Parathyroid adenoma (tissue), 2 donors: ENCODE measurements around the gene ELAC1.

ENCODE experiments used
- H2AFZ ChIP-seq: fragments of 300-600 bp; sonication (generic); one replicate; pipeline ENCODE4 v1.7.0; 2017; ENCODE audit warnings: antibody characterized with exemption, mild to moderate bottlenecking
- H3K27ac ChIP-seq: fragments of 300-600 bp; sonication (generic); one replicate; pipeline ENCODE4 v1.7.0; 2017
- H3K27me3 ChIP-seq: fragments of 300-600 bp; sonication (generic); one replicate; pipeline ENCODE4 v1.7.0; 2017; ENCODE audit warnings: low read length; ENCODE audit not compliant: control insufficient read depth, insufficient read depth
- H3K36me3 ChIP-seq: fragments of 300-600 bp; sonication (generic); one replicate; pipeline ENCODE4 v1.7.0; 2017; ENCODE audit warnings: low read length; ENCODE audit not compliant: control insufficient read depth, insufficient read depth
- H3K4me1 ChIP-seq: fragments of 300-600 bp; sonication (generic); one replicate; pipeline ENCODE4 v1.7.0; 2017; ENCODE audit warnings: control low read depth
- H3K4me2 ChIP-seq: fragments of 300-600 bp; sonication (generic); one replicate; pipeline ENCODE4 v1.7.0; 2017; ENCODE audit warnings: low read length
- H3K4me3 ChIP-seq: fragments of 300-600 bp; sonication (generic); one replicate; pipeline ENCODE4 v1.7.0; 2017; ENCODE audit warnings: low read depth, low read length
- H3K79me2 ChIP-seq: fragments of 300-600 bp; sonication (generic); one replicate; pipeline ENCODE4 v1.7.0; 2017; ENCODE audit warnings: control low read depth
- H3K9ac ChIP-seq: fragments of 300-600 bp; sonication (generic); one replicate; pipeline ENCODE4 v1.7.0; 2017; ENCODE audit warnings: mild to moderate bottlenecking
- H3K9me3 ChIP-seq: fragments of 300-600 bp; sonication (generic); one replicate; pipeline ENCODE4 v1.7.0; 2017; ENCODE audit warnings: low read length; ENCODE audit not compliant: control insufficient read depth
- CTCF ChIP-seq: fragments of 300-600 bp; sonication (generic); IDR thresholded peaks from one replicate; pipeline ENCODE4 v1.7.0; 2017; ENCODE audit warnings: antibody characterized with exemption, mild to moderate bottlenecking
- donor health status: primary hyperparathyroidism.

ELAC1 gene

GRCh38 chr18:50928551-50928950 is 39.3 kb upstream of the ELAC1 start:
- H3K9me3 ChIP-seq = no peaks in the 10 kb centered on the region
- no peak for TF ChIP-seq CTCF
- H3K4me2 ChIP-seq = no peak overlapping the region
- no peaks in the 10 kb centered on the region for H3K79me2 ChIP-seq
- no peak overlapping the region for H3K27ac ChIP-seq
- H3K36me3 ChIP-seq = no peaks in the 10 kb centered on the region
- no peaks in the 10 kb centered on the region for H3K27me3 ChIP-seq
- no peak overlapping the region for H3K4me3 ChIP-seq
- no peak overlapping the region for H2AFZ ChIP-seq
- no peak overlapping the region for H3K9ac ChIP-seq
- H3K4me1 ChIP-seq = no peaks in the 10 kb centered on the region

- no peak overlapping the region for H3K27ac ChIP-seq
- H3K4me3 ChIP-seq = no peak overlapping the region
- H3K4me2 ChIP-seq = no peak overlapping the region
- H3K36me3 ChIP-seq = no peaks in the 10 kb centered on the region
- no peaks in the 10 kb centered on the region for H3K9me3 ChIP-seq
- no peaks in the 10 kb centered on the region for H3K4me1 ChIP-seq
- no peaks in the 10 kb centered on the region for H3K27me3 ChIP-seq
- no peaks in the 10 kb centered on the region for H3K79me2 ChIP-seq
- H2AFZ ChIP-seq = no peak overlapping the region
- no peak overlapping the region for H3K9ac ChIP-seq
- TF ChIP-seq CTCF = no peak
Observed at GRCh38 chr18:50933684-50934083, 34.2 kb upstream of the ELAC1 start.

GRCh38 chr18:50934545-50935211 is 33.2 kb upstream of the ELAC1 start:
- Histone ChIP-seq H3K27ac (no peak overlapping the region), H2AFZ (no peak overlapping the region), H3K27me3 (no peaks in the 10 kb centered on the region), H3K4me1 (no peaks in the 10 kb centered on the region), H3K9me3 (no peaks in the 10 kb centered on the region), H3K79me2 (no peaks in the 10 kb centered on the region), H3K36me3 (no peaks in the 10 kb centered on the region), H3K4me2 (no peak overlapping the region), H3K4me3 (no peak overlapping the region), H3K9ac (no peak overlapping the region)
- no peak for TF ChIP-seq CTCF

- H3K4me1 ChIP-seq = no peaks in the 10 kb centered on the region
- H2AFZ ChIP-seq = no peak overlapping the region
- no peak for TF ChIP-seq CTCF
- no peaks in the 10 kb centered on the region for H3K27me3 ChIP-seq
- H3K9ac ChIP-seq = no peak overlapping the region
- no peak overlapping the region for H3K4me3 ChIP-seq
- H3K36me3 ChIP-seq = no peaks in the 10 kb centered on the region
- no peak overlapping the region for H3K27ac ChIP-seq
- H3K79me2 ChIP-seq = no peaks in the 10 kb centered on the region
- H3K4me2 ChIP-seq = no peak overlapping the region
- no peaks in the 10 kb centered on the region for H3K9me3 ChIP-seq
Observed at GRCh38 chr18:50935493-50936191, 32.2 kb upstream of the ELAC1 start.

GRCh38 chr18:50937183-50937582 is 30.7 kb upstream of the ELAC1 start:
- no peak for TF ChIP-seq CTCF
- Histone ChIP-seq H3K9ac (no peak overlapping the region), H3K4me3 (no peak overlapping the region), H2AFZ (no peak overlapping the region), H3K27me3 (no peaks in the 10 kb centered on the region), H3K27ac (no peak overlapping the region), H3K9me3 (no peaks in the 10 kb centered on the region), H3K4me1 (no peaks in the 10 kb centered on the region), H3K4me2 (no peak overlapping the region), H3K79me2 (no peaks in the 10 kb centered on the region), H3K36me3 (no peaks in the 10 kb centered on the region)
